Thyroid gland (tissue), 4 donors: Measurements from ENCODE around the gene SRPX2. TPM values are rescaled to one million over a fixed set of nuclear protein-coding genes. Genes with fewer than 3 reads are reported as not detected.
A peak's percentile ranks its signal among the peaks of the same experiment; 100 is the strongest.

Experiments
- DNase-seq, 2 donors: peaks; one replicate each; pipeline ENCODE4 v3.0.0-alpha.2; 2019
- H3K27ac ChIP-seq, 3 donors: fragments of 200-600 bp; sonication (generic); 1 replicate in 2 of 3; 2 replicates in 1 of 3; pipeline ENCODE4 v1.5.1; 2016 to 2019; ENCODE audit warnings: mild to moderate bottlenecking in 1 of 3, moderate library complexity in 1 of 3
- H3K27me3 ChIP-seq: fragments of 200-600 bp; sonication (generic); one replicate; pipeline ENCODE4 v1.5.1; 2019
- H3K36me3 ChIP-seq, 2 donors: fragments of 200-600 bp; sonication (generic); one replicate each; pipeline ENCODE4 v1.5.1; 2016 to 2019
- H3K4me1 ChIP-seq, 2 donors: fragments of 200-600 bp; sonication (generic); one replicate each; pipeline ENCODE4 v1.5.1; 2017 to 2019
- H3K4me3 ChIP-seq, 3 donors: fragments of 200-600 bp; sonication (generic); replicated peaks in 1 of 3; 1 replicate in 2 of 3; 2 replicates in 1 of 3; pipeline ENCODE4 v1.5.1; 2016; ENCODE audit warnings: mild to moderate bottlenecking in 1 of 3
- H3K9me3 ChIP-seq: fragments of 200-600 bp; sonication (generic); one replicate; pipeline ENCODE4 v1.5.1; 2017
- CTCF ChIP-seq, 6 experiments: fragments of 200-600 bp in 3 of 6; fragments of 450-650 bp in 3 of 6; sonication (generic) in 3 of 6; IDR thresholded peaks; one replicate each; pipeline ENCODE4 v1.5.1; 2016 to 2019; ENCODE audit warnings: antibody characterized with exemption in 6 of 6, mild to moderate bottlenecking in 2 of 6, inconsistent platforms in 1 of 6, moderate library complexity in 1 of 6
- POLR2A ChIP-seq, 2 donors: fragments of 450-650 bp; IDR thresholded peaks; one replicate each; pipeline ENCODE4 v1.6.1; 2017; ENCODE audit warnings: antibody characterized with exemption in 2 of 2, mild to moderate bottlenecking in 2 of 2, moderate library complexity in 1 of 2
- WGBS, 2 donors: methylation state at CpG; one replicate each; pipeline ENCODE4 v1.1.5; 2017; 5-methylcytosine and 5-hydroxymethylcytosine counted together
- intact Hi-C: fragments of 100-400 bp; cut with DNase I; formaldehyde crosslinking; loops from one replicate; pipeline ENCODE4 v1.15.1; 2023
- total RNA-seq, 4 donors: library from RNA; depleted of rRNA; stranded (reverse); fragments of >200 nt; gene quantifications; one replicate each; pipeline ENCODE4 v1.2.3, GENCODE V29; 2016

Gene SRPX2
- total RNA-seq, 4 donors from 2014 or later, result 6.1 to 24.1 (median 12.5) TPM

- Histone ChIP-seq H3K27me3 (no peaks in the 10 kb centered on the region), H3K36me3 (no peaks in the 10 kb centered on the region), H3K9me3 (no peaks in the 10 kb centered on the region), H3K4me1 (no peaks in the 10 kb centered on the region), H3K27ac (peak overlapping the region; percentile 15 to 46 (median 38)), H3K4me3 (no peak overlapping the region)
- peak; percentile 2 to 13 for DNase-seq
- no peak for TF ChIP-seq POLR2A (IDR thresholded peaks at IDR 0.05)
- no peak for TF ChIP-seq CTCF (IDR thresholded peaks at IDR 0.05)
- WGBS, 2 donors, result 50 to 52% methylated on average over 2 to 11 of the region's 12 CpGs
- intact Hi-C loops, result no loop called here
These were observed 5.8 kb downstream of the SRPX2 start for GRCh38 chrX:100649550-100650356.

DNA sequence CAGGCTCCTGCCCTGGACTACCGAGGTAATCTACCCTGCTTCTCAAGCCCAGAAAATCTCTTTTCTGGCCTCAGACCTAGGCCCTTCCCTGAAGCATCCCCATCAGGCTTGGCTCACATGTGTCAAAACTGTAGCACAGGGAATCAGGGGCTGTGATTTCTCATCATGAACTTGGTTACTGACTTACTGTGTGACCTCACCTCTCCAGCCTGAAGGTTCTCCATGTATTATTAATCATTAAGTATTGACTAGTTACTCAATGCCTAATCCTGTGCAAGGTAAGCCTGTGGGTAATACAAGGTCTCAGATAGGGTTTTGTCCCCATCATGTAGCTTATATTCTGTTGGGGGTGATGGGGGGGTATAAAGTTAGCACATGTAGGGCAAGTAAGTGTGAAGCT lies 6.8 kb downstream of the SRPX2 start:
- H3K4me3 ChIP-seq, result no peak overlapping the region
- WGBS, 2 donors, result 100% methylated on average over 1 of the region's 1 CpG
- no peaks in the 10 kb centered on the region for H3K27me3 ChIP-seq
- H3K36me3 ChIP-seq, result no peaks in the 10 kb centered on the region
- peak overlapping the region in 2 of 3 donors; percentile 38 to 46 for H3K27ac ChIP-seq
- intact Hi-C loops, result no loop called here
- no peak for TF ChIP-seq POLR2A (IDR thresholded peaks at IDR 0.05)
- no peak for TF ChIP-seq CTCF (IDR thresholded peaks at IDR 0.05)
- no peaks in the 10 kb centered on the region for H3K4me1 ChIP-seq
- no peak for DNase-seq
- no peaks in the 10 kb centered on the region for H3K9me3 ChIP-seq

DNA sequence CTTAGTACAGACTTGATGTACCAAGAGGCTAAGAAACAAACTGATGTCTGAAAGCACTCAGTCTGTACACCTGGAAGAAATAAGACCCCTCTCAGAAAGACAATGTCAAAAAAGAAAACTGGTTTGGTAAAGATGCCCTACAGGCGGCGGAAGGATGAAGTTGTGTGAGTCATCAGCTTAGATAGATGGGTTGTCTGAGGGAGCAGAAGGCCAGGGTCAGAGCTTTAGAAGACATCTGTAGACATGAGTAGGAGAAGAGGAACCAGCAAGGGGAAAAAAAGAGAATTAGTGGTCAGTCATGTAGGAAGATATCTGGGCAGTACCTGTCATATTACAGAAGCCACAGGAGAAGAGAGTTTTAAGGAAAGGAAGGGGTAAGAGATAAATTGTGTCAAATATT lies 8.3 kb downstream of the SRPX2 start:
- no peak for DNase-seq
- no peaks in the 10 kb centered on the region for H3K36me3 ChIP-seq
- H3K4me3 ChIP-seq, result no peak overlapping the region
- H3K27me3 ChIP-seq, result no peaks in the 10 kb centered on the region
- H3K4me1 ChIP-seq, result no peaks in the 10 kb centered on the region
- intact Hi-C loops, result no loop called here
- H3K27ac ChIP-seq, result no peak overlapping the region
- WGBS, 2 donors, result 89 to 93% methylated on average over 2 of the region's 2 CpGs
- H3K9me3 ChIP-seq, result no peaks in the 10 kb centered on the region
- no peak for TF ChIP-seq CTCF (IDR thresholded peaks at IDR 0.05)
- TF ChIP-seq POLR2A (IDR thresholded peaks at IDR 0.05), result no peak

GRCh38 chrX:100654261-100654660 lies 10.3 kb downstream of the SRPX2 start:
- Histone ChIP-seq H3K9me3 (no peaks in the 10 kb centered on the region), H3K27ac (no peak overlapping the region), H3K4me3 (no peak overlapping the region), H3K27me3 (no peaks in the 10 kb centered on the region), H3K4me1 (no peaks in the 10 kb centered on the region), H3K36me3 (no peaks in the 10 kb centered on the region)
- DNase-seq, result no peak
- TF ChIP-seq CTCF (IDR thresholded peaks at IDR 0.05) (no peak), POLR2A (IDR thresholded peaks at IDR 0.05) (no peak)
- intact Hi-C loops, result no loop called here
- 23 to 39% methylated on average over 3 of the region's 3 CpGs for WGBS, 2 donors

GRCh38 chrX:100658941-100659381 lies 15.0 kb downstream of the SRPX2 start:
- Histone ChIP-seq H3K27ac (no peak overlapping the region), H3K4me3 (no peak overlapping the region), H3K36me3 (no peaks in the 10 kb centered on the region), H3K4me1 (no peaks in the 10 kb centered on the region), H3K27me3 (no peaks in the 10 kb centered on the region), H3K9me3 (no peaks in the 10 kb centered on the region)
- no peak for TF ChIP-seq CTCF (IDR thresholded peaks at IDR 0.05)
- WGBS, 2 donors, result 45 to 51% methylated on average over 3 of the region's 3 CpGs
- intact Hi-C loops, result no loop called here
- DNase-seq, result no peak
